RKO (cell line): ENCODE measurements around the gene GCK.

Source experiments
- DNase-seq: peaks from one replicate; pipeline ENCODE4 v3.0.0-alpha.2; 2016; ENCODE audit warnings: low spot score

The GCK gene

DNA sequence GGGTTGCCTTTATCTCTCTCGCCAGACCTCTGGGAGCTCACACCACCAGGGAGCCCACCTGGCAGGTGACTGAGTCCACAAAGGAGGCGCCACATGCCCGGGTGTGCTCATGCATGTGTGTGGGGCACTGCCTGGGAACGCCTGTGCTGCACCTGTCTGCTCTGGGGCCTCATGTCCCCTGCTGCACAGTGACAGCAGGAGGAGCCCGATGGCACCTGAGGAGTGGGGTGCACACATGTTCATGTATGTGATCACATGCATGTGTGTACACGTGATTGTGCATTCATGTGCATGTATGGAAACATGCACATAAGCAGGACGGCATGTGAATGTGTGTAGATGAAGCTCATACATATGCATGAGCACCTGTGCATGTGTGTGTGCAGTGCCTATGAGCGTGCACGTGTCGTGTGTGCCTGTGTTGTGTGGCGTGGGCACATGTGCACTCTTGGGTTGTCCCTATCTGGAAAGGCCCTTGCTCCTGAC is 33.6 kb upstream of the GCK start:
- DNase-seq, result no peak

DNA sequence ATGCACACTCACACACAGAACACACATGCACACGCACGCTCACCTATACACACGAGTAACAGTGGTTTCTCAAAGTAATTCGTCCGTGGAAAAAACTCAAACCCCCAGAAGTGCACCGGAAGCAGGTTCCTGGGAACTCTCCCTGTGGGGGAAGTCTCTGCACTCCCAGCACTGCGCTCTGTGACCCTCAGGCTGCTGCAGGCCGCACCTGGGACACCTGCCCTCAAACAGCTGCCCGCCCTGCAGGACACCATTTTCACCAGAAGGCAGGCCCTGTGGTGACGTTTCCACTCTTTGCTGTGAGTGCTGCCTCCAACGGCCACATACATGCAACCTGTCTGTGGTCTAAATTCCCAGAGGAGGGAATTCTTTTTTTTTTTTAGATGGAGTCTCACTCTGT is 32.8 kb upstream of the GCK start:
- no peak for DNase-seq

DNA sequence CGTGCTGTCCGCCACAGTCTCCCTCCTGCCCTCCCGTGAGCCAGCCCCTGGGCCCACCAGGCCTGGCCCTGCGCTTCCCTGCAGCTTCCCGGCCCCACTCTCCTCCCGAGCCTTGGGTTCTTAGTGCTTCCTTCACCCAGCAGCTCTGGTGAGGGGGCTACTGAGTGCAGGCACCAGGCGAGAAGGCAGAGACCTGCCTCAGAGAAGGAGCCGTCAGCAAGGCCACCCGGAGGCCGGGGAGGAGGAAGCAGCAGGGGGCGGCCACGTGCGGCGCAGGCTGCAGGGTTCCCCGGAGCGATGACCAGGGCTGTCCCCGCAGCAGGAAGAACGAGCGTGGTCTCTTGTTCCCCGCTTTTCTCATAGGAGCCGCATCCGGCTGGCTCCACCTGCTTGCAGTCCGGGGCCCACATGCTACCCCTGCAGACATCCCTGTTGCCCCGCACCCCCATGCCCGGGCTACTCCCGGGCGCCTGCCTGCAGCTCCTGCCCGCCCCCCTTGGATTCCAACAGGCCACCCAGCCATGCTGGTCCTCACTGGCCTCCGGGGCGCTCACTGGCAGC is 32.1 kb upstream of the GCK start:
- no peak for DNase-seq

DNA sequence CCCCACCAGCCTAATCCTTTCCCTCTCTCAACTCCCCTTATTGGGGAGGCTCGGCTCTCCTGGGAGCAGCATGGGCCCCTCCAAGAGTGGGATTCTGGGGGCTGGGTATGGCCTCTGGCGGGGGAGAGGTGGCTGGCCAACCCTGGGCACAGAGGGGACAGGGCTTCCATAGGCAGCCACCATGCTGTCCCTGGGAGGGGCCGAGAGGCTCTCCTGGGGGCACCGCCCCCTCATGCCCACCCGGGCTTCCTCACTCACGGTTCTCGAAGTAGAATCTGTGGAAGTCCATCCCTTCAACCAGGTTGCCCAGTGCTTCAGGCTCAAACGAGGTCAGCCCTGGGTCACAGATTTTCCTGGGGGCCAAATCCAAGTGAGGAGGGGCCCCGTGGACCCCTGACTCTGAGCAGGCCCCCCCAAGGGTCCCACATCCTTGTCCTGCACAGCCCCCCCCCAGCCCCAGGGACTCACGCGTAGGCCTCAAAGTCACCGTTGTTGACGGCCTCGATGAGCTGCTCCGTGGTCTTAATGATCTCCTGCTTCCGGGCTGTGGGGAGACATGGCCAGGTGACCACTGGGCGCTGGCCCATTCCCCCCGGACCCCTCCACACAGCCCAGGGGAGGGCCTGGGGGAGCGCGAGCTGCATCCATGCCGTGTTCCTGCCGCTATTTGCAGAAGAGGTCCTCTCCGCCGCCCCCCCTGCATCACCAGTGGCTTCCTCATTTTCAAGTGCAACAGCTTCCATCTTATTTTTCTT is 31.3 kb upstream of the GCK start:
- no peak for DNase-seq

DNA sequence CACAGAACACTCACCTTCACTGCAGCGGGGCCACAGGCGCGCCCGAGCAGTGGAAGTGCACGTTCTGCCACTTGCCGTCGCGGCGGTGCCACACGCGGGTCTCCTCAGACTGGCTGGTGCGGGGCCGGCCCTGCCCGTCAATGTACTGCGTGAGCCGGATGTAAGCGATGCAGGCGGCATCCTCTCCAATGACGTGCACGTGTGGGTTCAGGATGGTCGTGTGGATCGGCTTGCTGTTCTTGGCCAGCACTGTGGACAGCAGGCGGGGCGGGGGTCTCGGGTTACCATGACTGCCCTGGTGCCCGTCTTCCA is 30.8 kb upstream of the GCK start:
- no peak for DNase-seq

DNA sequence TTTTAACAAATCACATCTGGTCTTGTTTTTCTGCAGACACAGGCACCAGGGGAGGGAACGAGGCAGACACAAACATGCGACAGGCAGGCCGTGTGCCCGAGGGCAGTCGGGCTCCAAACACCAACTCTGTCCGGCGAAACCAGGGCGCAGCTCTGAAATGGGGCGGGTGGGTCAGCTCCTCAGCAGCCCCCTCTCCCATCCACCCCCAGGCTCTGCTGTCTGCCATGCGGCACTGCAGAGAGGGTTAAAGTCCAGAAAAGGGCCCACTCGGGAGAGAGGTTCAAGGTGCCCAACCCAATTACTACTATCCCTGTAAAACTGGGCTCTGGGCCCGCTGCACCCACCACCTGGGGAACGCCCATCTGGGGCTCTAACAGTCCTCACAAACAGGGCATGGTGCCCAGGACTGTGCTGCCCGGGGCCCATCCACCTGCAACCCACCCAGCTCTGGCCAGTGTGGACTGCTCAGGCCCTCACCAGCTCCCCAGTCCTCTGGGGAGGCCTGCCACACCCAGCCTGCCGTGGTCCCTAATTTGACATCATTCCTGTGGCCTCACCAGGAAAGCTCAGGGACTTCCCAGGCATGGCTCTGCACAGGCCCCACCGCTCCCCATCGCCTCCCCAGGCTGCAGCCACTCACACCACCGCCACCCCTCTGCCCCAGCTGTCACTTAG is 30.3 kb upstream of the GCK start:
- no peak for DNase-seq

DNA sequence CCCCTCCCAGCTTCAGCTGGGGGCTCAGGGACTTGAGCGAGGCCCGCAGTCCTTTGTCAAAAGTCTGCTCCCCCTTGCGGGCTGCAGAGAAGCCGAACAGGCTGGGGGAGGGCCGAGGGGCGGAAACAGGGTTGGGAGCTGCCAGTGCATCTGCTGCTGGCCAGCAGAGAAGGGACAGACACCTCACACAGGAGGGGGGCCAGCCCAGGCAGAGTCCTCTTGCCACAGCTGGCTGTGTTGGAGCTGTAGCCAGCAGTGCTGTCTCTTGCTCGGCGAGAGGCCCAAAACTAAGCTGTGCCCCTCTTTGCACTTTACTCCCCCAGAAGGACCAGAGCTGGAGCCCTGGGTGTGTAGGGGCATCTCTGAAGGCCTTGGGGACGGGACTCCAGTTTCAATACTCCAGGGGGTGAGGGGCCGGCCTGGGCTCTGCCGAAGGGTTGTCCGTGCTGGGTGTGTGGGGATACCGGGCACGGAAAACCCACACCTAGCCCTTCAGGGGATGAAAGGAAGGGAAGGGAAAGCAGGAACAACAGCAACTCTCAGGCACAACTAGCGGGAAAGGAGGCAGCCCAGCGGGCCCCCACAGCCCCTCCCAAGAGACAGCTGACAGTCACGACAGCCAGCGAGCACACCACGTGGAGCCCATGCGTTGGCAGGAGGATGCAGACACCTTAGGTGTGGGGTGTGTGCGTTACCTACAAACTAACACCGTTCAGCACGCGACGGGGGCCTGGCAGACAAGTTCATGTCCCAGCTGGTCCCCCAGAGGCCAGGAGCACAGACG is 29.4 kb upstream of the GCK start:
- no peak for DNase-seq

DNA sequence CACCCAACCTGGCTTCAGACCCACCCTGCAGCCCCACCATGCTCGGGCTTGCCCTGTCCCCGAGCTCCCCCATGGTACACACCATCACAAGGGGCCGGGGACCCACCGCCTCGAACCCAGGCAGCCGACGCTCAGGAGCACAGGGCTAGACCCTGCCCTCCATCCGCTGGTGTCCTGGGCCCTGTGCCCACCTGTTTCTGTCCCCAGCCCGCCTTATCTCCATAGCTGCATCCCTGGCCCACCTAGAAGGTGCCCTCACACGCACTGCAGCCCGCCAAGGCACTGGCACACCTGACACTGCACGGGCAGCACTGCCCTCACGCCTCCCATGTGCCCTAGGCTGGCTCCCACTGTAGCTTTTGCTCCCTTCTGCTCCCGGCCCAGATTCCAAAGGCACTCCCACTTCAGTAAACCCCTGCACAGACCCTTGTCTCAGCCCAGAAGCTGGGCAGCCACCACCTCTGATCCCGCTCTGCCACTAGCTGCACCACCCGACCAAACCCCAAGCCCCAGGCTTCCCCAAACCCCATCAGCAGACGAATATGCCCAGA is 28.7 kb upstream of the GCK start:
- no peak for DNase-seq

DNA sequence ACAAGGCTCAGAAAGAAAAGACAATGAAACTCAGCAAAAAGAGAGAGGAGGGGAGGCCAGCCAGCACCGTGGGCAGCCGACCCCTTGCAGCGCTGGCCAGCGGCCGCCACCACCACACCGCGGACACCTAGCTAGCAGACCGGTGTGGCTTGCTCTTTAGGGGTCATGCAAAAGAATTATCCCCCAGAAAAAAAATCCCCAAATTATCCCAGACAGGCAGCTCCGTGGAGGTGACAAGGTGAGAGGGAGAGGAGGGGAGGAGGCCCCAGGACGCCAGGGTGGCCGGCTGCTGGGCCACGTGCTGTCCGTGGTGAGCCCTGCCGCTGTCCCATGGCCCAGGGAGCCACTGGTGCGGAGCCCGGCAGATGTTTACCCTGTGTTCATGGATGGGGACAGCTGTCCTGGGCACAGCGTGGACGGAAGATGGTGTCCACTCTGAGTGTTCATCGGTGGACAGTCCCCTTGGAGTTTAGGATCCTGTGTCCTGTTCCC is 28.0 kb upstream of the GCK start:
- DNase-seq, result no peak

DNA sequence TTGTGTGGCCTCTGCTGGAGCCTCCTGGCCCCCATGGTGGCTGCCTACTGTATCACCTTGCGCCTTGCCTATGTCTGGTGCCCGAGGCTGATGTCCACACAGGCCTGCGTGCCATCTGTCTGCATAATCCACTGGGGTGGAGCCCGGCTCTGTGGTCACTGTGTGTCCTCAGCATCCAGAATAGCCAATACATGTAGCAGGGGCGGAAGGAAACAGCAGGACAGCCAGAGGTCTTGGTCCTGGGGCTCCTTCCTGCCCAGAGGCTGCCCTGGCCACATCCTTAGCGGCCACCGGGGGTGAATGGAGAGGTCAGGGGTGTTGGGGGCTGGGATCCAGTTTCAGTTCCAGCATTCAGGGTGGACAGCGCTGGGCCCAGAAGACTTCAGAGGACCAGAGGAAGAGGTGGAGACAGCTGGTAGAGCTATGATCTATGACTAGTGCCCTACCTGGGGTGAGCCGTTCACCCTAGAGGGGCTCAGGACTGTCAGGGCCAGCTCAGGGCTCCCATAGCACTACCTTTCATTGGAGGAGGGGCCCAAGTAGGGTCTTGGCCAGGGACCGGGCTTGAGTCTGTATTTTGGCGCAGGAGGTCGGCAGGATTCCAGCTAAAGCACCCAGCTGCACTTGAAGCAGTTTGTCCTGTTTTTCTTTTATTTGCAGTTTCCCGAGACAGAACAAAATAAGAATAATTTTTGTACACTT is 27.4 kb upstream of the GCK start:
- no peak for DNase-seq

DNA sequence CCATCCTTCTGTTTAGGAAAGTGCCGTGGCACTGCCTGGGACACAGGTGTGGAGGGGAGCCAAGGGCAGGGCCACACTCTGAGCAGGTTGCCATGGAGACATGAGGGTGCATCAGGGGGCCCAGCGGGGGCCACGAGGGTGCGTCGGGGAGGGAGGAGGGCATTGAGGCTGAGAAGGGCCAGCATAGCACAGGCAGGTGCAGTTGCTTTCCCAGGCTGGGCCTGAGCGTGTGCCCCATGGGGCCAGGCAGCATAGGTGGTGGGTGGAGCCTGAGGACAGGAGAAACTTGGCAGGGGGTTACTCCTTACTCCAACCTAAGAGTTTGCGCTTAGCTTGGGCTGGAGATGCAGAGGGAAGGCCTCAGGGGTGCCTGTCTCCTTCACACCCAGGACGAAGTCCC is 26.8 kb upstream of the GCK start:
- DNase-seq, result no peak

DNA sequence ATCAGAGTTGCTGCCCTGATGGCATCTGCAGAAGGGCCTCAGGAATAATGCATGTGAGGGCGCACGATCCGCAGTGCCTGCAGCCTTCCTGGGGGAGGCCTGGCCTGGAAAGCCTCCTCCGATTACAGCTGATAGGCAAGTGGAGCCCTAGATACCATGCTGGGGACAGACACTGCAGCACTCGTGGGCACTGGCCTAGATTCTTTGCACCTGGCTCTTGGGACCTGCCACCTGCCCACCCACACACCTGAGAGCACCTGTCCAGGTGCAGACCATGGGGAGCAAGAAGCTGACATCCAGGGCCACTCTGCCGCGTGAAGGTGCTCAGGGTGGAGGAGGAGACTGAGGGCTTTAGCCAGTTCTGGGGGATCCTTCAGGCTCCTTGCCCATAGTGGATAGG is 26.3 kb upstream of the GCK start:
- DNase-seq, result no peak

DNA sequence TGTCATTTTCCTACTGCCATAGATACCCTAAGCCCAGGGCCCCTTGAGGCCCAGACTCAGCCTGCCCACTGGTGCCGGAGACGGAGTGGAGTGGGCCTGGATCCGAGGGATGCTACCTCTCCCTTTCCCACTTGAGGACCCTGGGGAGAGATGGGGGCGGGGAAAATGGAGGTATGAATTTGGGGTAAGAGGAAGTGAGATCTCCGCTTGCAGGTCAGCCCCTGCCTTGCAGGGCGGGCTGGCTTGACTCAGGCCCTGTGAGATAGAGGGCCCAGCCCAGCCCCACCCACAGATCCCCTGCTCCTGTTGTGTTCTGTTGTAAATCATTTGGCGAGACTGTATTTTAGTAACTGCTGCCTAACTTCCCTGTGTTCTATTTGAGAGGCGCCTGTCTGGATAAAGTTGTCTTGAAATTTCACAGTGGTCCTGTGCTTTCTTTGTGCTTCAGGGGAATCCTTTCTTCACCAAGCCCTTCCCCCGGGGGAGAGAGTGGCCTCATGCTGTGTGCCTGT is 24.7 kb upstream of the GCK start:
- DNase-seq, result no peak

DNA sequence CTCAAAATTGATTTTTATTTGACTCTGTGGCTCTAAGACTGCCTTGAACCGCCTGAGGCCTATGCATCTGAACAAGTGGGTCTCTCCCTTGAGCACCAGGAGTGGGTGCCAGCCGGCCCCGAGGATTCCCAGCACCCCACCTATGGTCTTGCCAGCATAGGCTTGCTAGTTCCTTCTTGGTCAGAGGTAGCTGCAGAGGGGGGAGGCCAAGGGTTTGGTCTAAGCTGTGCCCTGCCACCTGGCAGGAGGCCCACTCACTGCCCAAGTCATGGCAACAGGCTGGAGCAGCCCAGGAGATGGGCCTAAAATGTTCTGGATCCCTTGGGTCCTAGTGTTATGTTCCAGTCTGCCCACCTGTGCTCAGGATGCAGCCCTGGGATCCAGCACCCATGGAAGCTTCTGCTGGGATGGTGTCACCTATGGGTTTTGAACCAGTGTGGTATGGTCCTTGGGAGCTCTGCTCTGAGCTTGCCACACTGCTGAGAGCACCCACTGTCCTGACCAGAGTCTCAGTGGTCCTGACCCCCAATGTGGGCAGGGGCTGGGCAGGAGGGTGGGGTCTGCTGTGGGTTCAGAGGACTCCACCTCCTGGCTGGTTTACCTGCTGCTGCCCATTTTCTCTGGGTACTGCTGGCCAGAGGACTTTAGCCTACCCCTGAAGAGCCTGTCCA is 24.1 kb upstream of the GCK start:
- no peak for DNase-seq

DNA sequence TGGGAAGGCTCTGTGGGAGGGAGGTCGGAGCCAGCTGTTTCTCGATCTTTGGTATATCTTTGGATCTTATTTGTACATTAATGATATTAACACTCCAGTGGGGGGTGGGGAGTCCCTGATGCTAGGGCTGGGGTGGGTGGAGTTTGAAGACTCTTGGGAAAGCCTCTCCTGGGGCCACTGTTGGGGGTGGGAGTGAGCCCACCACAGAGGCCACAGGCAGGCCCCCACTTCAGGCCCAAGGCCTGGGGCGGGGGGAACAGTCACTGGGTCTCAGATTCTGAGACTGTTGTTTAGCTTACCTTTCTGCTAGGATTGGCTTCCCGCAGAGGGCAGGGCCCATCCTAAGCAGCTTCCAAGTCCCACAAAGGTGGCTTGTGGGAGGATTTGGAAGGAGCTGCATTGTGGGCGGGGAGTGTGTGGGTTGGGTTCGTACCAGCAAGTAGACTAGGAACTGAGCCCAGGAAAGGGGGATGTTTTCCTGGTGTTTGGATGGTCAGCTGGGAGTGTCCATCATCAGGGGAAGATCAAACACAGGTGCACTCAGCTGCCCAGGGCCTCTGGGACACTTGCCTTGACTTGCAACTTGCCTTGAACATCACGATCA is 23.4 kb upstream of the GCK start:
- no peak for DNase-seq

DNA sequence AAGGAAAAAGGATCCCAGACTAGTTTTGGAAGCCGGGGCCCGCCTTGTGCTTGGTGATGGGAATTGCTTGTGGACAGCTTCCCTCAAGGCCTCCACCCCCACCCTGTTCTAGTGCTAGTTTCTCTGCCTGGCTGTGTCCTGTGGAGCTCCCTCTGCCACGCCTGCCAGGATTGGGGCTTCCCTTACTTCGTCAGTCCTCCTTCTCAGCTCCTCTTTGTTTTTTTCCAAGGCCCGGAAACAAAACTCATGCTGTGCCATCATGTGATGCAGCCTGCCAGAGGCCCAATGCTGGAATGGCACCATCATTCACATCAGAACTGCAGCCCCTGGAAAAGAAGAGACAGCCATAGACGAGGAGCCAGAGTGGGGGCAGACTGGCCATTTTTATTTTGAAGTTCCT is 22.8 kb upstream of the GCK start:
- no peak for DNase-seq

DNA sequence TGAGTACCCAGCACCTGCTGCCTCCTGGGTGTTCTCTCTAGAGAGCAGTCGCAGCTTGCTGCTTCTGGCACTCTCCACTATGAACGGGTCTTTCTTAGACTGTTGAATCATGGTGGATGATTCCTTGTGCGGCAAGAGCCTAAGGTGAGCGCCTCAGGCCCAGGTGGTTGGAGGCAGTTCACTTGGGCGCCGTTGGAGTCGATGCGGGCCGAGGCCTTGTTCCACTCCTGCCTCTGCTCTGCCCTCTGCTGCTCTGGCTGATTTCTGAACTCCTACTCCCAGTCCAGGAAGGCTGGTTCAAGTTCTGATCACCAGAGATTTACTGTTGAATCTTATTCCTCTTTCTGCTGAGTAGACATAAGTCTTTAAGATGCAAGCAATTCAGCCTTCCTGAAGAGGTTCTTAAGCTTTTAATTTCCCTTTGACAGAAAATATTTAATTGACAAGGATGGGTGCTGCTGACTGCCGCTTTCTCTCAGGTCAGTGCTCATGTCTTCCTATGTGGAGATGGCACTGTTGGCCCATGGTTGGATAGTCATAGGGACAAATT is 22.0 kb upstream of the GCK start:
- DNase-seq, result no peak

DNA sequence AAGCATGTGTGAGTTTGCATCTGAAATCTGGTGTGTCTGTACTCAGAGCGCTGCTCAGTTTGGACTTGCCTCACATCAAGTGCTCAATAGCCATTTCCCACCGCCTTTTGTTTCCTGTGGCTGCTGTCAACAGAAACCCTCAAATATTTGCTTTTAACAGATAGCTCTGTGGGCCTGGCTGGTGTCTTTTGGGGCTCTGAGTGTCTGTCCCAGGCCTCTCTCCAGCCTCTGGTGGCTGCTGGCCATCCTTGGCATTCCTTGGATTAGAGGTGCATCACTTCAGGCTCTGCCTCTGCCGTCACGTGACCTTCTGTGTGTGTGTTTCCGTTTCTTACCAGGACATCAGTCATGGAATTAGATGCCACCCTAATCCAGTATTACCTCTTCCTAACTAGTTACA is 20.9 kb upstream of the GCK start:
- no peak for DNase-seq

DNA sequence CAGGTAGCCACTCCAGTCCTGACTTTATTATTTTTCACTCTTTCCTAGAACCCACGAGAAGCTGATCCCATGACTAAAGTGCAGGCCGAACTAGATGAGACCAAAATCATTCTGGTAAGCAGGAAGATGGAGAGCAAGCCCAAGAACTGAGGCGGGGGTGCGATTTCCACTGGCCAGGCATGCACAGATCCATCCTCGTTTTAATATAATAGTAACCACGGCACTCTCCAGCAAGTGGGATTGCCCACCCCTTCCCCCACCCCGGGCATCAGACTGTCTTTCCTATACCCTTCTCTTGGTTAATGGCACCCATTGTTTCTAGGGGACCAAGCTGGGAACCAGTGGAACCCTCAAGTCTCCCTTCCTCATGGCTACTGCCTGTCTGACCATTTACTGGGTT is 18.8 kb upstream of the GCK start:
- no peak for DNase-seq

DNA sequence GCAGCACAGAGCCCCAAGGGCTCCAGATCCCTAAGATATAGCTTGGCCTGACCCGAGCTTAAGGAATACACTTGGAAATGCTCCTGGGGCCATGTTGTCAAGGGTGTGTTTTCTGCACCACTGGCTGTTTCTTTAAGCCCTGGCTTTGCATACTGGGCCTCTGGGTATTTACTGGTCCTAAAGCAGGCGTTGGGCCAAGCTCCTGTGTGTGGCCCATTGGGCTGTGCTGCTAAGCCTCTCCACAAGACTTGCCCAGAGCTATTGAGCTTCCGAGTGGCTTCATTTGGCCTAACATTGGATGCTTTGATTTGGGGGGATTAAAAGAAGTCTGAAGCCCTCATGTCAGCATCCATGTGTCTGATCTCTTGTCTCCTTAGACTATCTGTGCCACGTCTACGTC is 16.8 kb upstream of the GCK start:
- no peak for DNase-seq
